HepG2 (cell line): ENCODE results near the gene TRIM54. TPM values are rescaled to one million over a fixed set of nuclear protein-coding genes. Genes with fewer than 3 reads are reported as not detected.

ENCODE experiments used
- KDM2A ChIP-seq: sonication (generic); formaldehyde crosslinking; IDR thresholded peaks from 2 replicates; pipeline ENCODE4 v1.4.0; 2020; ENCODE audit warnings: low read depth, missing genetic modification reagents, borderline replicate concordance
- ZFX ChIP-seq: sonication (generic); formaldehyde crosslinking; IDR thresholded peaks from 2 replicates; pipeline ENCODE4 v1.4.0; 2020; ENCODE audit warnings: mild to moderate bottlenecking, low read depth, missing genetic modification reagents, moderate library complexity
- ZNF253 ChIP-seq: sonication (generic); formaldehyde crosslinking; IDR thresholded peaks from 2 replicates; pipeline ENCODE4 v1.8.0; 2022; ENCODE audit warnings: mild to moderate bottlenecking, missing genetic modification reagents, borderline replicate concordance
- ZNF333 ChIP-seq: sonication (generic); formaldehyde crosslinking; IDR thresholded peaks from 2 replicates; pipeline ENCODE4 v1.4.0; 2020; ENCODE audit warnings: mild to moderate bottlenecking, missing genetic modification reagents, borderline replicate concordance
- ZNF430 ChIP-seq: sonication (generic); formaldehyde crosslinking; IDR thresholded peaks from 2 replicates; pipeline ENCODE4 v1.9.0; 2021; ENCODE audit warnings: mild to moderate bottlenecking, missing genetic modification reagents
- ZNF546 ChIP-seq: sonication (generic); formaldehyde crosslinking; conservative IDR thresholded peaks from 2 replicates; pipeline ENCODE4 v1.8.1; 2023; ENCODE audit warnings: mild to moderate bottlenecking, missing genetic modification reagents
- ZNF589 ChIP-seq: sonication (generic); formaldehyde crosslinking; conservative IDR thresholded peaks from 2 replicates; pipeline ENCODE4 v1.8.0; 2022; ENCODE audit warnings: mild to moderate bottlenecking, moderate library complexity, missing genetic modification reagents
- ZNF772 ChIP-seq: sonication (generic); formaldehyde crosslinking; IDR thresholded peaks from 2 replicates; pipeline ENCODE4 v1.5.0; 2020; ENCODE audit warnings: mild to moderate bottlenecking, missing genetic modification reagents
- ZNF816 ChIP-seq: sonication (generic); formaldehyde crosslinking; IDR thresholded peaks from 2 replicates; pipeline ENCODE4 v1.8.0; 2022; ENCODE audit warnings: missing genetic modification reagents, mild to moderate bottlenecking, borderline replicate concordance
- ZSCAN31 ChIP-seq: sonication (generic); formaldehyde crosslinking; IDR thresholded peaks from 2 replicates; pipeline ENCODE4 v1.5.0; 2020; ENCODE audit warnings: low read depth, mild to moderate bottlenecking, missing genetic modification reagents
- polyA plus RNA-seq, 8 experiments: library from polyadenylated mRNA; depleted of rRNA in 3 of 8; stranded (reverse) in 7 of 8; unstranded in 1 of 8; fragments of >200 nt; fragmentation: Illumina TruSeq in 4 of 8; extraction: Trizol in 4 of 8; gene quantifications; 2 replicates each; pipeline versions ENCODE4 v1.2.1 to v1.2.3, GENCODE V29; 2011 to 2016; ENCODE audit warnings: low read depth in 4 of 8, missing spikeins in 1 of 8, mixed read lengths in 1 of 8; ENCODE audit not compliant: insufficient read depth in 1 of 8
- total RNA-seq, 5 experiments: library from RNA; depleted of rRNA; stranded (reverse); fragments of >200 nt; fragmentation: Illumina TruSeq; extraction: Trizol; gene quantifications; 2 replicates each; pipeline ENCODE4 v1.2.3, GENCODE V29; 2016; ENCODE audit warnings: low read depth in 1 of 5
- TF ChIP-seq, protein P1 (sequence below): sonication (generic); formaldehyde crosslinking; IDR thresholded peaks from 2 replicates; pipeline ENCODE4 v1.9.0; 2021; ENCODE audit warnings: missing genetic modification reagents, mild to moderate bottlenecking, borderline replicate concordance
- TF ChIP-seq, protein P2 (sequence below): sonication (generic); formaldehyde crosslinking; IDR thresholded peaks from 2 replicates; pipeline ENCODE4 v1.5.1; 2020; ENCODE audit warnings: mild to moderate bottlenecking, missing genetic modification reagents, borderline replicate concordance
- TF ChIP-seq, protein P3 (sequence below): IDR thresholded peaks from 2 replicates; pipeline ENCODE4 v1.6.1; 2012; ENCODE audit warnings: inconsistent platforms
- TF ChIP-seq, protein P4 (sequence below): sonication (generic); formaldehyde crosslinking; IDR thresholded peaks from 2 replicates; pipeline ENCODE4 v1.4.0; 2020; ENCODE audit warnings: missing genetic modification reagents

TRIM54 gene
- total and polyA plus RNA-seq, 2 of the 13 experiments (the other 11 are each of a cell fraction or from before 2014, with no cell fraction given): 0.07 to 0.13 TPM

DNA sequence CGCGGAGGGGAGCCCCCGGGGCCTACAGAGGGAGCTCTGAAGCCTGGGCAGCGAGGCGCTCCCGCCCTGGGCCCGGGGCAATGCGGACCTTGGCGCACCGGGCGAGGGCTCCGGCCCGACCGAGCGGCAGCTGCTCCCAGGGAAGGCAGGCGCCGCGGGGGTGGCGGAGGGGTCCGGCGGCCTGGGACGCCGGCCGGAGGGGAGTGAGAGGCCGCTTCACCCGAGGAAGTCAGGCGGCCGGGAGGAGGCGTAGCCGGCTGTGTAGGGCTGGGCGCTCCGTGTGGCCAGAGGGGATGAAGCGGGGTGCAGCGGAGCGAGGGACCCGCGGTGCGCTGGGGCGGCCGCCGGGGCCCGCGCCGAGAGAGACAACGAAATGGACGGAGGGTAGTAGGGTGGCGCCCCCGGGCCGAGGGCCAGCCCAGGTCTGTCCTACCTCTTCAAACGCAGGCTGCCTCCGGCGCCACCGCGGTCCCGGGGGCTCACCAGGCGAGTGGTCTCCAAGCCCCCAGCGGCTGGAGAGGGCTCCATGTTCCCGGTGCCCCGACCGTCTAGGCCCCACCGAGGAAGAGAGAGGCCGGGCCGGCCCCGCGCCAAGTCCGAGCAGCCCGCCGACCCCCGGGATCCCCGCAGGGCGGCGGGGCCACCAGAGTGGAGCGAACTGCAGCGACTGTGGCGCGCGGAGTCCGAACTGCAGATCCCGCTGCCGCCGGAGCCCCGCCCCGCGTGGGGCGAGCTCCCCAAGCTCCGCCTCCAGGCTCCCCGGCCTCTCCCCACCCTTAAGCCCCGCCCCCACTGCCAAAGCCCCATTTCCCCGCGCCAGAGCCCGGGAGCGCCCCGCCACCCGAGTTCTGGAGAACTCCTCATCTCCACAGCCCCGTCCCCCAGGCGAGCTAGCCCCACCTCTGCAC is 19.6 kb upstream of the TRIM54 start, which contains the start of gene SLC30A3 (continued):
- 0 out of 2 replicates have a peak, but pooled peaks have one; percentile 16 for TF ChIP-seq KDM2A (CRISPR knock-in tag)
- 0 out of 2 replicates have a peak, but pooled peaks have one; percentile 33 for TF ChIP-seq ZNF253 (CRISPR knock-in tag)
- peak; percentile 45 for TF ChIP-seq ZFX
- 0 out of 2 replicates have a peak, but pooled peaks have one; percentile 16 for TF ChIP-seq ZNF546
- no peak for TF ChIP-seq ZNF589 (CRISPR knock-in tag)
- 0 out of 2 replicates have a peak, but pooled peaks have one; percentile 13 for TF ChIP-seq ZSCAN31
- TF ChIP-seq, protein P1, sequence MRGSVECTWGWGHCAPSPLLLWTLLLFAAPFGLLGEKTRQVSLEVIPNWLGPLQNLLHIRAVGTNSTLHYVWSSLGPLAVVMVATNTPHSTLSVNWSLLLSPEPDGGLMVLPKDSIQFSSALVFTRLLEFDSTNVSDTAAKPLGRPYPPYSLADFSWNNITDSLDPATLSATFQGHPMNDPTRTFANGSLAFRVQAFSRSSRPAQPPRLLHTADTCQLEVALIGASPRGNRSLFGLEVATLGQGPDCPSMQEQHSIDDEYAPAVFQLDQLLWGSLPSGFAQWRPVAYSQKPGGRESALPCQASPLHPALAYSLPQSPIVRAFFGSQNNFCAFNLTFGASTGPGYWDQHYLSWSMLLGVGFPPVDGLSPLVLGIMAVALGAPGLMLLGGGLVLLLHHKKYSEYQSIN (CRISPR knock-in tag): no peak
- TF ChIP-seq, protein P2, sequence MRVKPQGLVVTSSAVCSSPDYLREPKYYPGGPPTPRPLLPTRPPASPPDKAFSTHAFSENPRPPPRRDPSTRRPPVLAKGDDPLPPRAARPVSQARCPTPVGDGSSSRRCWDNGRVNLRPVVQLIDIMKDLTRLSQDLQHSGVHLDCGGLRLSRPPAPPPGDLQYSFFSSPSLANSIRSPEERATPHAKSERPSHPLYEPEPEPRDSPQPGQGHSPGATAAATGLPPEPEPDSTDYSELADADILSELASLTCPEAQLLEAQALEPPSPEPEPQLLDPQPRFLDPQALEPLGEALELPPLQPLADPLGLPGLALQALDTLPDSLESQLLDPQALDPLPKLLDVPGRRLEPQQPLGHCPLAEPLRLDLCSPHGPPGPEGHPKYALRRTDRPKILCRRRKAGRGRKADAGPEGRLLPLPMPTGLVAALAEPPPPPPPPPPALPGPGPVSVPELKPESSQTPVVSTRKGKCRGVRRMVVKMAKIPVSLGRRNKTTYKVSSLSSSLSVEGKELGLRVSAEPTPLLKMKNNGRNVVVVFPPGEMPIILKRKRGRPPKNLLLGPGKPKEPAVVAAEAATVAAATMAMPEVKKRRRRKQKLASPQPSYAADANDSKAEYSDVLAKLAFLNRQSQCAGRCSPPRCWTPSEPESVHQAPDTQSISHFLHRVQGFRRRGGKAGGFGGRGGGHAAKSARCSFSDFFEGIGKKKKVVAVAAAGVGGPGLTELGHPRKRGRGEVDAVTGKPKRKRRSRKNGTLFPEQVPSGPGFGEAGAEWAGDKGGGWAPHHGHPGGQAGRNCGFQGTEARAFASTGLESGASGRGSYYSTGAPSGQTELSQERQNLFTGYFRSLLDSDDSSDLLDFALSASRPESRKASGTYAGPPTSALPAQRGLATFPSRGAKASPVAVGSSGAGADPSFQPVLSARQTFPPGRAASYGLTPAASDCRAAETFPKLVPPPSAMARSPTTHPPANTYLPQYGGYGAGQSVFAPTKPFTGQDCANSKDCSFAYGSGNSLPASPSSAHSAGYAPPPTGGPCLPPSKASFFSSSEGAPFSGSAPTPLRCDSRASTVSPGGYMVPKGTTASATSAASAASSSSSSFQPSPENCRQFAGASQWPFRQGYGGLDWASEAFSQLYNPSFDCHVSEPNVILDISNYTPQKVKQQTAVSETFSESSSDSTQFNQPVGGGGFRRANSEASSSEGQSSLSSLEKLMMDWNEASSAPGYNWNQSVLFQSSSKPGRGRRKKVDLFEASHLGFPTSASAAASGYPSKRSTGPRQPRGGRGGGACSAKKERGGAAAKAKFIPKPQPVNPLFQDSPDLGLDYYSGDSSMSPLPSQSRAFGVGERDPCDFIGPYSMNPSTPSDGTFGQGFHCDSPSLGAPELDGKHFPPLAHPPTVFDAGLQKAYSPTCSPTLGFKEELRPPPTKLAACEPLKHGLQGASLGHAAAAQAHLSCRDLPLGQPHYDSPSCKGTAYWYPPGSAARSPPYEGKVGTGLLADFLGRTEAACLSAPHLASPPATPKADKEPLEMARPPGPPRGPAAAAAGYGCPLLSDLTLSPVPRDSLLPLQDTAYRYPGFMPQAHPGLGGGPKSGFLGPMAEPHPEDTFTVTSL (CRISPR knock-in tag): peak; percentile 29; the same call in 1 of the 2 replicates
- TF ChIP-seq ZNF333: no peak
- TF ChIP-seq ZNF816 (CRISPR knock-in tag): 0 out of 2 replicates have a peak, but pooled peaks have one; percentile 39
- 0 out of 2 replicates have a peak, but pooled peaks have one; percentile 45 for TF ChIP-seq ZNF430 (CRISPR knock-in tag)
- TF ChIP-seq, protein P3, sequence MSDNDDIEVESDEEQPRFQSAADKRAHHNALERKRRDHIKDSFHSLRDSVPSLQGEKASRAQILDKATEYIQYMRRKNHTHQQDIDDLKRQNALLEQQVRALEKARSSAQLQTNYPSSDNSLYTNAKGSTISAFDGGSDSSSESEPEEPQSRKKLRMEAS: peak; percentile 17; the same call in 1 of the 2 replicates
- TF ChIP-seq ZNF772 (CRISPR knock-in tag): peak; percentile 49; the same call in 1 of the 2 replicates
- TF ChIP-seq, protein P4, sequence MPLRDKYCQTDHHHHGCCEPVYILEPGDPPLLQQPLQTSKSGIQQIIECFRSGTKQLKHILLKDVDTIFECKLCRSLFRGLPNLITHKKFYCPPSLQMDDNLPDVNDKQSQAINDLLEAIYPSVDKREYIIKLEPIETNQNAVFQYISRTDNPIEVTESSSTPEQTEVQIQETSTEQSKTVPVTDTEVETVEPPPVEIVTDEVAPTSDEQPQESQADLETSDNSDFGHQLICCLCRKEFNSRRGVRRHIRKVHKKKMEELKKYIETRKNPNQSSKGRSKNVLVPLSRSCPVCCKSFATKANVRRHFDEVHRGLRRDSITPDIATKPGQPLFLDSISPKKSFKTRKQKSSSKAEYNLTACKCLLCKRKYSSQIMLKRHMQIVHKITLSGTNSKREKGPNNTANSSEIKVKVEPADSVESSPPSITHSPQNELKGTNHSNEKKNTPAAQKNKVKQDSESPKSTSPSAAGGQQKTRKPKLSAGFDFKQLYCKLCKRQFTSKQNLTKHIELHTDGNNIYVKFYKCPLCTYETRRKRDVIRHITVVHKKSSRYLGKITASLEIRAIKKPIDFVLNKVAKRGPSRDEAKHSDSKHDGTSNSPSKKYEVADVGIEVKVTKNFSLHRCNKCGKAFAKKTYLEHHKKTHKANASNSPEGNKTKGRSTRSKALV (CRISPR knock-in tag): peak; percentile 92
